GM19438 (cell line): Measurements from ENCODE around the gene TMEM238L.
"Not testable (repeated sequence)": the region's sequence is repeated elsewhere in the genome, so short reads cannot be mapped to it uniquely, and the experiment has no call there.

Experiments used
- ATAC-seq: cut with Tn5 transposase; IDR thresholded peaks from one replicate; pipeline ENCODE4 v1.9.1; 2021; ENCODE audit warnings: low read depth; ENCODE audit not compliant: unreplicated experiment

The TMEM238L gene, protein sequence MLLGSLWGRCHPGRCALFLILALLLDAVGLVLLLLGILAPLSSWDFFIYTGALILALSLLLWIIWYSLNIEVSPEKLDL

DNA sequence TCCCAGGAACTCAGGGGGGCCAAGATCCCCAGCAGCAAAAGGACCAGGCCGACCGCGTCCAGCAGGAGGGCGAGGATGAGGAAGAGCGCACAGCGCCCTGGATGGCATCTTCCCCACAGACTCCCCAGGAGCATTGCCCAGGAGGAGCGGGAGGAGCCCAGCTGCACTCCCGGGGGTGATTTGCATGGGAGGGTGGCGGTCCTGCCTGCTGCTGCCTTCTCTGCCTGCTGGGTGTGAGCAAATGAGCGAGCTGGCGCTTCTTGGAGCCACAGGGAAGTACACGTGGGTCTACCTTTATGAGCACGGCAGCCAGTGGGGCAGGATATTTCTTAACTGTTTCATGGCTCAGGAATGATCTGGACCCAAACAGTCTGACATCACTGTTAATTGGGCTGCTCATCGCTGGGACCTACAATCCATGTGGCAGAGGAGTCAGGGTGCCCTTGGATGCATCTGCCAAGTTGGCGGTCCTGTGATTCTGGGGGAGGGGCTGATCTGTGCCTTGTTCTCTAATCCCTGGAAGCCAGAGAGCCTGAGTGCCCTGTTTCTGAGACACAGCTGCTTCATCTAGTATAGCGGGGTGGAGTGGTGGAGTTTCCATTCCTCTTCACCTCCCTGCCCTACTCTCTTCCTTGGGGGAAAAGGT, at the start of gene TMEM238L:
TMEM238L (minus strand) TSS at position 270 of the 646 bp plus-strand sequence; CDS start at position 134, 136 bp downstream.
- ATAC-seq, result no peak

DNA sequence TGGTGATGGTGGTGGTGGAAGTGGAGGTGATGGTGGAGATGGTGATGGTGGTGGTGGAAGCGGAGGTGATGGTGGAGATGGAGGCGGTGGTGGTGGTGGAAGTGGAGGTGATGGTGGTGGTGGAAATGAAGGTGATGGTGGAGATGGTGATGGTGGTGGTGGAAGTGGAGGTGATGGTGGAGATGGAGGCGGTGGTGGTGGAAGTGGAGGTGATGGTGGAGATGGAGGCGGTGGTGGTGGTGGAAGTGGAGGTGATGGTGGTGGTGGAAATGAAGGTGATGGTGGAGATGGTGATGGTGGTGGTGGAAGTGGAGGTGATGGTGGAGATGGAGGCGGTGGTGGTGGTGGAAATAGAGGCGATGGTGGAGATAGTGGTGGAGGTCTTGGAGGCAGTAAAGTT, 42.7 kb upstream of the TMEM238L start:
- not testable (repeated sequence) for ATAC-seq

DNA sequence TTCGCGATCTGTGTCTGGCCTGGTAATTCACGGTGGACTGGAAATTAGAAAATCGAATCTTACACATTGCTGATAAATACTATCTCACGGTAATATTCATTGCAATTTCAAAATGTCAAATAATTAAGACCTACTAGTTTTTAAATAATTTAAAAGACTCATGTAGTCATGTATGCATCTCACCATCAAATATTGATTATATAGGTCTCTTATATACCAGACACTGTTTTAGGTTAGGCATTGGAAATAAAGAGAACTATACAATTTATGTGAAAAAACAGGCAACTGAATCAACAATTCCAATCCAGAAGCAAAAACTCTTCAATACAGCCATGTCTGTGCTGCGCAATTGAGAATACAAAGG, 41.5 kb upstream of the TMEM238L start:
- ATAC-seq, result no peak

DNA sequence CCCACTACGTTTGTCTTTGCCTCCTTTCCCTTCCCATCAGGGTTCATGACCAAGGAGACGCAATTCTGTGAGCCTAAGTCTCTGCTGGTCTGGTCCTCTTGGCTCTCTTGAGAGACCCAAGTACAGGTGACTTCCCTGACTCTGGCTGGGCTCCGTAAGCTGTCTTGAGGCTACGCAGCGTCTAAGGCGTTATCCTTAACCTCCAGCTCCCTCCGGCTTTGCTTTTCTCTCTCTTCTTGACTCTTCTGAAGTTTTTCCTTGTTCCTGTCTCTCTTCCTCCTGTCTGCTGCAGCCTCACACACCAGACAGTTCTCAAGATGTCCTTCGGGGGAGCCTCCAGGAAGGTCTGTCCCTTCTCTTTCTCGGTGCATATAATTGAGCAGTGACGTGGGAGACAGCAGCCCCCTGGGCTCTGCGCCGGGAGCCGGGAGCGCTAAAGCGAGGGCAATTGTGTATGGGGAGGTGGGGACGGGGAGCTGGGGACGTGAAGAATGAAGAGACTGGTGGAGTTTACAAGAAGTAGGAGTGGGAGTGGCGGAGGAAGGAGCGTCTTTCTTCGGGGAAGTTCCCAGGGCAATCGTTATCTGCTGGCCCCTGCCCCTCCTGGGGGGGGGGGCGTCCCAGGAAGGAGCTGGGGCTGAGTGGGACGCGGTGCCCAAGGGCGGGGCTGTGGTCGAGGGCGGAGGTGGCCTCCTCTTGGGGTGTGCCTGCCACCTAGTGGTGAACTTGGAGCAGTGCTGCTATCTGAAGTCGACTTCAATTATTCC, 40.9 kb upstream of the TMEM238L start:
- peak; percentile 72 for ATAC-seq

DNA sequence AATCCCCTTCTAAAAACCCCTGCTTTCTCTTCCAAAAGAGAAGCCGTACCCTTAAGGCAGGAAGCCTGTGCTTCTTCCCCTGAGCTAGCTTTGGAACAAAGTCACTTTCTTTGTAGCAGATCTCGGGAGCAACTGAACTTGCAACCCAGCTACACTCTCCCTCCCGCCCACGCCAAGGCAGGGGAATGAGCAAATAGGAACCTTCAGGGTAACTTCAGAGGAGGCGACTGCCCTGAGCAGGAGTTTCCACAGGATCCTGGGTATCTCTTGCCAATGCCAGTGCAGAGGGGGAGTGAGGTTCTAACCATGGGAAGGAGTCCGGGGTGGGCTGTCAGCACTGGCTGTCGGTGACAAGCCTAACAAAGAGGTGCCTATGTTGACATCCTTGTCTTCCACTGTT, 39.9 kb upstream of the TMEM238L start:
- ATAC-seq, result no peak

DNA sequence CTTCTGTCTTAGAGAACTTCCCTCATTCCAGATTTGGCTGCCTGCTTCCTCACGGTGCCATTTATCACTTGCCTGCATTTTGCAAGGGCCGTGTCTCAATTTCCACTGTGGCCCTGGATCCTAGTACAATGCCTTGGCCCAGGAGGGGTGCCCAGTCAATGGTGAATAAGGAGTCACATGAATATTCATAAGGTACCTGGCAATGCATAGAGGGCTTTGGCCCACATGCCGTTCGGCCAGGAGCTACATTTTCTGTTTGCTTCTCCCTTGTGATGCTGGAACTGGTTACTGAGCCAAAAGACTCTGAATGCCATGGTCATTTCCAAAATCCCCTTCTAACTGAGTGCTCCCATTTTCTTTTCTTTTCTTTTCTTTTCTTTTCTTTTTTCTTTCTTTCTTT, 38.8 kb upstream of the TMEM238L start:
- no peak for ATAC-seq

DNA sequence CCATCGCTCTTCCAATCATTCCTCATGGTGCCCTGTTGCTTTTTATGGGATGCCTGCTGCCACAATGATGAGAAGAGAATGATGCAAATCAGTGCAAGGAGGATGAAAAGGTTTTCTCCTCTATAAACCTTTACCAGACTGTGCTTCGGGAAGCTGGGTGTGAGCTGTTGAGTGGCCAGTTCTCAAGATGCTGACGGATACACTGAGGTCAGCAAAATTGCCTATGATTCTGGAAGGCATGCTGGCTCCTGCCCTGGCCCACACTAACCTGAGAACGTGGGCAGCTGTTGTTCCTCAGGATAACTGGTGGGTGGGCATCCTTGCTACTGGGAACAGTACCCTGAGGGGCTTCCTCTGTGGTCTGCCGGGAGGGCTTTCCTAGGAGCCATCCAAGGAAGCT, 34.8 kb upstream of the TMEM238L start:
- ATAC-seq, result no peak

DNA sequence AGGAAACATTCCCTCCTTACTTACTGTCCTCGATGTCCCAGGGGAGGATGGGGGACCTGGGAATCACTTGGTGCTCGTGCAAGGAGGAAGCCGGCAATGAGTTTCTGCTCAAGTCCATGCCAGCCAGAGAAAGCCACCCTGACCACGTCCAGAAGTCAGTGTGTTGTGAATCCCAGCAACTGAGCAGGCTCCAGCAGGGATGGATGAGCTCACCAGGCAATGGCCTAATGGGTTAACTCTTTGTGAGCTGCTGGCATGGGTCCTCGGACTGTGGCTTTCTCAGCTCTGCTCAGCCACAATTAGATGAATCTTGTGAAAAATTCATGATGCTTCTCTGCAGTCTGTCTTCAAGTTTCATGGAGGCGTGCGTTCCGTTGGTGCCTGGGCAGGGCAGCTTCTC, 34.0 kb upstream of the TMEM238L start, which contains the start of gene PIRT:
PIRT (minus strand) TSS at position 167 of the 400 bp plus-strand sequence. CDS start 12,442 bp downstream, outside the sequence.
- ATAC-seq, result no peak

DNA sequence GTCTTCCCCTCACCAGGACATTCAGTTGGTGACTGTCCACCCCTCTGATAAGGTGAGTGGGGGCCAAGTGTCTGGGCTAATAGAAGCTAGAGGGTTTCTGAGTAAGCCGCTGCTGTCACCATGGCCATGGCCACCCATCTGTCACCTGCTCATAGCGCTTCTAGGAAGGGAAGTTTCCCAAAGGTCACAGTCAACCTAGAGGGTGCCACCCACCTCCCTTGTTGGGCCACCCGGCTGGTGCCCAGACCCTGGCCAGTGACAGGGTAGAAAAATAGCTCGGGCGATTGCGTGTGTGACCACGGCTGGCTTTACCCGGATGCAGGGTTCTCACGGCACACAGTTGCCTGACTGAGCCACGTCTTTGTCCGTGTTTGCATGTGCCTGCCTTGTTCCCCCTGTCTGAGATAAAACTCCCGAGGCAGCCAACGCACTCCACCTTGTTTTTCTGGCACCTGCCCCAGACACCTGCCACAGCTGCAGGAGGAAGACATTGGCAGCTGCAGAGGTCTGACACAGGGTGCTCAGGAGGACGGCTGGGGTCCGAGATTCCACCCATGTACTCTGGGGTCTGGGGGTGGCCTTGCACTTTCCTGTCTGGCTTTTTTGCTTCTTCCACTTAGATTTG, 33.2 kb upstream of the TMEM238L start:
- no peak for ATAC-seq

DNA sequence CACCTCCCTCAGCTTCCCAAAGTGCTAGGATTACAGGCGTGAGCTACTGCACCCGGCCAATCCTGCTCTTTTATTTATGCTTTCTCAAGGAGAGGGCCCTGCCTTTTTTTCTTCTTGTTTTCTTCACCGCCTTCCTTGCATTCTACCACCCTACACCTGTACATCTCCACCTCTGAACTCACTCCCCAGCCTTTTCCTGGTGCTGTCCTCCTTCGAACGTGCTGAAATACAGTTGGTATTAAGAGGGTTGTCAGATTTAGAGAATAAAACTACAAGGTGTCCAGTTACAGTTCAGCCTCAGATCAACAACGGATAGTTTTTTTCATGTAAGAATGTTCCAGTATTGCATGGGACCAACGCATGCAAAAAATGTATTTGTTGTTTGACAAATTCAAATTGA, 32.2 kb upstream of the TMEM238L start:
- no peak for ATAC-seq

DNA sequence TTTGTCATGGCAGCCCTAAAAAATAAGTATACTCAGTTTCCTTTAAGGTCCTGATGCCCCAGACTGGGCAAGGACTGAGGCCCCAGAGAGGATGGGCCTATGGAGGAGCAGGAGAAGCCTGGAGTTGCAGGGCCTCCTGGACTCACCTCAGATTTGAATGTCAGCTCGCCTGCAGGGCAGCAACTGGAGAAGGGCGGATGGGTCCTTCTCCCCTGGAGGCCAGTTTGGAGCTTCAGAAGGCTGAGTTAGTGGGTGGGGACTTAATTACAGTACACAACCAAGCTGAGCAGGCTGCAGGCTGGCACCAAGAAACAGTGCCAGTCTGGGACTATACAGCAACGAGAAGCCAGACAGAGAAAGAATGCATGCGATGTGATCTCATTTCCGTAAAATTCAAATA, 27.8 kb upstream of the TMEM238L start:
- ATAC-seq, result no peak

DNA sequence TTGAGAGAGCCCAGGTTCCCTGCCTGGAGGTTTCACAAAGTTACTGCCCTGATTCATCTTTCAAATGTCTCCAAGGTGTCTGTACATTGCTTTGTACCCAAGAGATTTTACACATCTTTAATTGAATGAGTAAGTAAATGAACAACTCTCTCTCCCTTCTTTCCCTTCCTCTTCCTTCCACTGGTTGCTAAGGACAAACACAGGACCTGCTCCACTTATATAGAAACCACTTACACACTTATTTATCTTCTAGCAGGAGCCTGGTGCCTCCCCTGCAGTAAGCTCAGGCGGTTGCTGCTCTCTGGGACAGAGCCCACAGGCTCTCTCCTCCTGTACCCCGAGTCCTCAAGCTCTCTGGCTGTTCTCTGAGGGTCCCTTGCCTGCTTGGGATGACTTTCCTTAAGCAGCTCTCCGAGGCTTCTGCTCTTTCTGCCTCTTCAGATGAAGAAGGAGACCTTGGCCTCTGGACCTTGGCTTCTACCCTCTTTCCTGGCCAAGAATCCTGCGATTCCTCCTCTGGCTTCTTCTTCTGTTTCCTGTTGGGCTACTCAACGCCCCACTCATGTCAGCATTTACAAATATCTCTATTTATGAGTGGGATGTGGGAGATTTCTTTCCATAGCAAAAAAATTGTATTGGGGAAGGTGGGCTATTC, 24.1 kb upstream of the TMEM238L start:
- no peak for ATAC-seq

DNA sequence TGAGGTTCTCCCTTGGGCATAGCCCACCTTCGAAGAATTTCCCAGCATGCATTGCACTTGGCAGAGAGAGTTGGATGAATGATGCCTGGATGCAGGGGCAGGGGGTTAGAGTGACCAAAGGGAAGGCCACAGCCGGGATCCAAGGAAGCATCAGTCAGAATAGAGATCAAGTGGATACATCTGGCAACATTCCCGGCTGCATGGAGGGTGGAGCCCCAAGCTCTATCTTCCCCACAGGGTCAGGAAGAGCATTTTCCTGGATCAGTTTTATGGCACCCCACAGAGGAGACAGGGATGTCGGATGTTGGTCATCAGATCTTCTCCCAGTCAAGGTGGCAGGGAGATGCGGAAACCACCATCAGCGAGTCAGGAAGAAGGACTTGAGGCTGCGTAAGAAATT, 21.0 kb upstream of the TMEM238L start:
- ATAC-seq, result no peak

DNA sequence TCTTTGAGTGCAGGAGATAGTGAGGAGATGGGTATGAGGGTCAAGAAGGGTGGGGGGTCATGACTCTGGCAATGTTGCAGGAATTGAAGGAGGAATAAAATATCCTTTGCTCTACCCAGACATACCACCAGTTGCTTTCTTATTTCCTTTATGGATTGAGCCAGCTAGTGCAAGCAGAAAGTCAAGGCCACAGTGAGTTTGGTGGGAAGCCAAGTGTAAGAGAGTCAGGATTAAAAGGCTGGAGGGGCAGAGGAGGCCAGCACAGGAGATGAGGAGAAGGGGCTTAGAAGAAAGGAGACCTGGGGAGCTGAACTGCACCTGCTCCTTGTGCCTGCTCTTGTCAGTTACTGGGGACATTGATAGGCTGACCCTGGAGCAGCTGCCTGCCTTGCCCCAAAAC, 17.9 kb upstream of the TMEM238L start:
- ATAC-seq, result no peak

DNA sequence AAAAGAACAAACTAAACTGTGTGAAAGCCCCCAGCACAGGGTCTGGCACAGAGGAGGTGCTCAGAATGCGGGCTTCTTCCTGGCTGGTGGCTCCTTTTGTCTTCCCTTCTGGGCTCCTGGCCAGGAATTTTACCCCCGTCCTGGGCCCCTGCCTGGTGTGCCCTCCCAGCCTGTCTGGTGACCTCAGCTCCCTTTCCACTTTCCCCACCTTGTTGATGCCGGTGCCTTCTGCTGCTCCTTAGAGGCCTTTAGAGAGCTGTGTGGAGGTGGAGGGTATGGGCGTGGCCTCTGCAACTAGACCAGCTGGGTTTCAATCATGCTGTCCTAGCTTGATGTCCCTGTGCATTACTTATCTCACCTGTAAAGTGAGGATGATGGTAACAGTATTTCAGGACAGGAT, 17.2 kb upstream of the TMEM238L start:
- no peak for ATAC-seq

DNA sequence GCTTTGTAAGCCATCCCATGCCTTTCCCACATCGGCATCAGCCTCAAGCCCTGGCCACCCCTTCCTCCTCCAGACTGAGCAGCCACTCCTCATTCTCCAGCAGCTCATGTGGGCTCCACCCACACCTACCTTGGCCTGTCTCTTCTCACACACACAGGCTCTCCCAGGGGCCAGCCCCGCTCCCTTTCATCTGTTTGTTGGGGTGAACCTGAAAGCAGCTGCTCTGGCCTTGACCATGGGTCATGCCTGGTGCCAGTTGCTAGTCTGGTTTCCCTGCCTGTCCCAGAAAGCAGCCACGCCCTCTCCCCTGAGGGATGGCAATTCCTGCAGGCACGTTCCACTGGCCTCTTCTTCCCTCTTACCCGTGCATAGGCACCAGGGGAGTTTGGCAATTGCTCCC, 11.4 kb upstream of the TMEM238L start:
- no peak for ATAC-seq

DNA sequence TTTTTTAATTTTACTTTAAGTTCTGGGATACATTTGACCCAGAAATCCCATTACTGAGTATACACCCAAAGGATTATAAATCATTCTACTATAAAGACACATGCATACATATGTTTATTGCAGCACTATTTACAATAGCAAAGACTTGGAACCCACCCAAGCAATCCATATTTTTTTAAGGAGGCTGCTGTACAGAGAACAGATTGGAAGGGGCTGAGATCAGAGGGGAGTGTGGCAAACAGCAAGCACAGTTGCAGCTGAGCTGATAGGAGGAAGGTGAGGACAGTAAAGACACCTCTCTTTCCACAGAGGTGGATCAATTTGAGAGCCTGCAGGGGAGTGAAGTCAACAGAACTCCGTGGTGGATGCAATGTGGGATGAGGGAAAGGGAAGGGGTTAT, 10.2 kb upstream of the TMEM238L start:
- no peak for ATAC-seq

DNA sequence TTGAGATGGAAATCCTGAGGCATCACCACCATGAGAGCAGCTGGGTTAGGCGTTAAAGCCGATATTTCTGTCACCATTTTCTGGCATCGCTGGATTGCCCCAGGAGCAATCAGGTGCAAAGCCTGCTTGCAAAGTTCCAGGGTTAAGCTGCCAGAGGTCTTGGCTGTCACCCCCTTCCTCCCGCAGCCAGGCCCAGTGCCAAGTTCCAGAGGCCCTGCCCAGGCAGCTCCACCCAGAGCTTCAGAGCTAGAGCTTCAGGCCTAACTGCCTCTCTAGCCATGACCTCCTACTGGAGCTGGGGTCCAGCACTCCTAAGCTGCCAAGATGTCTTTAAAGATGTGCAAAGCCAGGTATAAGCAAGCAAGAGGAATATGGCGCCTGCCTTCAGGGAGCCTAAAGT, 8.8 kb upstream of the TMEM238L start:
- ATAC-seq, result no peak

DNA sequence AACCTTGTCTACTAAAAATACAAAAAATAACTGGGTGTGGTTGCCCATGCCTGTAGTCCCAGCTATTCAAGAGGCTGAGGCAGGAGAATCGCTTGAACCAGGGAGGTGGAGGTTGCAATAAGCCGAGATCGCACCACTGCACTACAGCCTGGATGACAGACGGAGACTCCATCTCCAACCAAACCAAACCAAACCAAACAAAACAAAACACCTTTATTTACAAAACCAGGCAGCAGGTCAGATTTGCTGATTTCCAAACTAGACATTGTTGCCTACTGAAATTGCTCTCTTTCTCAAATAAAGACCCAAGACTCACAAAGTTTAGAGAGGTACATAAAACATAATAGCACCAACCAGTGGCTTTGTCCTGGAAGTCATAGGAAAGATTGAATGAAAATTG, 5.7 kb upstream of the TMEM238L start:
- no peak for ATAC-seq

DNA sequence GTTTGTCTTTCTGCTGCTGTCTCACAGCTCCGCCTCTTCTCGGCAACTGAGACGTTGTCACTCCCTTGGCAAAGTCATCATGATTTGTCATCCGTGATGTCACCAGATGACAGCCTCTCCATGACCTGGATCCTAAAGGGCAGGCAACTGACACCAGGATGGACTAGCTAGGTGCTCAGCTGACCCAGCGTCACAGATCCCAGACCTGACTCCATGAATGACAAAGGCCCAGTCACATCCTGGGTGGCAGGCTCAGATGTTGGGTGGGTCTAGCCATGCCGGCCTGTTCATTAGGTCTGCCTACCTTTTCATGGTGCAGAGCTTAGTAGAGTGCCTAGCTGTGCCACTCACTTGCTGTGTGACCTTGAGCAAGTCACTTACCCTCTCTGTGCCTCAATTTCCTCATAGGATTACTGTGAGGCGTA, 3.8 kb upstream of the TMEM238L start:
- no peak for ATAC-seq
